C4-2B (cell line): ENCODE data around the gene LDLRAD3.

Experiments used
- ZFX ChIP-seq: fragments of 450-650 bp; IDR thresholded peaks from 2 replicates; pipeline ENCODE4 v1.6.1; 2017
- TF ChIP-seq, protein P1 (sequence below): fragments of 450-650 bp; conservative IDR thresholded peaks from 2 replicates; pipeline ENCODE4 v1.5.1; 2017; ENCODE audit warnings: mild to moderate bottlenecking

DNA sequence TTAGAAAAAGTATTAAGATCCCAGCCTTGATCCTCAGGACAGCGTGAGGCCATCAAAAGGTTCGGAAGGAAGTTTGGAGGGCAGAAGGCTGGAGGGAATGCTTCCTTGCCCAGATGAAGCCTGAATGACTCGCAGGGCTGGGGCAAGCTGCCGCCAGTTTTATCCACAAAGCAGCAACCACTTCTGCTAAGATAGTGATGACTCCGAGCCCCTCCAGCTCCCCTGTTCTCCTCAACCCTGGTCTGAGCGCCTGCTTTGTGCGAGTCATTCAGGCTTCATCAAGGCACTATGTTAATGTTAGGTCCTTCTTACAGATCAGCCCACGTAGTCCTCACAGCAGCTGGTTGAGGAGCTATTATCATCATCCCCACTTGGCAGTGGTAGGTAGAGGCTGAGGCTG is 186.5 kb downstream of the LDLRAD3 start:
- TF ChIP-seq, protein P1, sequence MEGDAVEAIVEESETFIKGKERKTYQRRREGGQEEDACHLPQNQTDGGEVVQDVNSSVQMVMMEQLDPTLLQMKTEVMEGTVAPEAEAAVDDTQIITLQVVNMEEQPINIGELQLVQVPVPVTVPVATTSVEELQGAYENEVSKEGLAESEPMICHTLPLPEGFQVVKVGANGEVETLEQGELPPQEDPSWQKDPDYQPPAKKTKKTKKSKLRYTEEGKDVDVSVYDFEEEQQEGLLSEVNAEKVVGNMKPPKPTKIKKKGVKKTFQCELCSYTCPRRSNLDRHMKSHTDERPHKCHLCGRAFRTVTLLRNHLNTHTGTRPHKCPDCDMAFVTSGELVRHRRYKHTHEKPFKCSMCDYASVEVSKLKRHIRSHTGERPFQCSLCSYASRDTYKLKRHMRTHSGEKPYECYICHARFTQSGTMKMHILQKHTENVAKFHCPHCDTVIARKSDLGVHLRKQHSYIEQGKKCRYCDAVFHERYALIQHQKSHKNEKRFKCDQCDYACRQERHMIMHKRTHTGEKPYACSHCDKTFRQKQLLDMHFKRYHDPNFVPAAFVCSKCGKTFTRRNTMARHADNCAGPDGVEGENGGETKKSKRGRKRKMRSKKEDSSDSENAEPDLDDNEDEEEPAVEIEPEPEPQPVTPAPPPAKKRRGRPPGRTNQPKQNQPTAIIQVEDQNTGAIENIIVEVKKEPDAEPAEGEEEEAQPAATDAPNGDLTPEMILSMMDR: no peak
- TF ChIP-seq ZFX: no peak
